Measurements from ENCODE around the gene CLMN.

DNA sequence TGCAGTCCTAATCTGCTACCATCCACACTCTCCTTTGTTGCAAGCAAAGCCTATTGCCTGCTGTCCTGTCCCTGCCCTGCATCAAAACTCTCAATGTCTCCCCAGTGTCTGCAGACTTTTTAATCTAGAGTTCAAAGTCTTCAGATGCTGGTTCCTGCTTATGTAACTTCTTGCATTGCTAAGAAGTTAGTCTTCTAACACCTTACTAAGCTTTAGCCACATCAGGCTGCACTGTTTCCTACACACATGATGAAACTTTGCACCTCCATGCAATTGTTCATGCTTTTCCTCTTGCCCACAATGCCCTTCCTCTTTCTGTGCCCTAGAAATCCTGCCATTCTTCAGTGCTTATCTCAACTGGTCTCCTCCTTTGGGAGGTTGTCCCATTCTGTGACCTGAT lies 146.2 kb downstream of the CLMN start:
- TF ChIP-seq RCOR1 (IDR thresholded peaks at IDR 0.05; ENCODE audit: borderline replicate concordance in 1 of 2, low read depth in 2 of 2, low read length in 2 of 2) (no peak), ZNF311 (CRISPR knock-in tag; IDR thresholded peaks at IDR 0.05) (no peak), BRCA1 (IDR thresholded peaks at IDR 0.05) (no peak), BRCA1 (CRISPR knock-in tag; IDR thresholded peaks at IDR 0.05) (no peak)
- TF ChIP-seq, protein P1, sequence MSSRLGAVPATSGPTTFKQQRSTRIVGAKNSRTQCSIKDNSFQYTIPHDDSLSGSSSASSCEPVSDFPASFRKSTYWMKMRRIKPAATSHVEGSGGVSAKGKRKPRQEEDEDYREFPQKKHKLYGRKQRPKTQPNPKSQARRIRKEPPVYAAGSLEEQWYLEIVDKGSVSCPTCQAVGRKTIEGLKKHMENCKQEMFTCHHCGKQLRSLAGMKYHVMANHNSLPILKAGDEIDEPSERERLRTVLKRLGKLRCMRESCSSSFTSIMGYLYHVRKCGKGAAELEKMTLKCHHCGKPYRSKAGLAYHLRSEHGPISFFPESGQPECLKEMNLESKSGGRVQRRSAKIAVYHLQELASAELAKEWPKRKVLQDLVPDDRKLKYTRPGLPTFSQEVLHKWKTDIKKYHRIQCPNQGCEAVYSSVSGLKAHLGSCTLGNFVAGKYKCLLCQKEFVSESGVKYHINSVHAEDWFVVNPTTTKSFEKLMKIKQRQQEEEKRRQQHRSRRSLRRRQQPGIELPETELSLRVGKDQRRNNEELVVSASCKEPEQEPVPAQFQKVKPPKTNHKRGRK (tag; IDR thresholded peaks at IDR 0.05), result no peak

Measured in K562 (cell line).